IMR-90 (cell line): ENCODE data around the gene ZNF534. TPM values are rescaled to one million over a fixed set of nuclear protein-coding genes. Genes with fewer than 3 reads are reported as not detected.

ENCODE experiments used
- ATAC-seq: fragments of 200-7000 bp; cut with Tn5 transposase; 2 replicates; pipeline ENCODE4 v1.9.1; 2020; ENCODE audit warnings: low read depth, mild to moderate bottlenecking, moderate library complexity
- BruUV-seq: library from RNA; stranded (reverse); fragments of 400-500 nt; replicated peaks from 2 replicates; lab custom pipeline; 2021; lab: Mats Ljungman, UMichigan
- CTCF ChIA-PET: fragments of 300-600 bp; formaldehyde crosslinking; extraction: SDS; loops from one replicate; lab custom pipeline; 2021; ENCODE audit warnings: antibody characterized with exemption; lab: Yijun Ruan, JAX
- POLR2A ChIA-PET: fragments of 300-600 bp; sonication (Branson Sonifier 250); formaldehyde crosslinking; loops from one replicate; lab custom pipeline; 2022; ENCODE audit warnings: antibody characterized with exemption; ENCODE audit not compliant: unreplicated experiment; lab: Charles Lee
- DNase-seq: peaks from one replicate; pipeline ENCODE4 v3.0.0; 2013
- H2AFZ ChIP-seq: replicated peaks from 2 replicates; pipeline ENCODE3; 2013; ENCODE audit warnings: low read length, mild to moderate bottlenecking; ENCODE audit not compliant: poor library complexity
- H2AK5ac ChIP-seq: 2 replicates; pipeline ENCODE4 v1.6.1; 2013; ENCODE audit warnings: low read depth, low read length, inconsistent platforms
- H2AK9ac ChIP-seq: replicated peaks from 2 replicates; pipeline ENCODE3; 2013; ENCODE audit warnings: mild to moderate bottlenecking, low read depth, low read length, moderate library complexity; ENCODE audit not compliant: poor library complexity
- H2BK120ac ChIP-seq: 2 replicates; pipeline ENCODE4 v1.6.1; 2013; ENCODE audit warnings: low read depth, low read length, inconsistent platforms
- H2BK15ac ChIP-seq: 3 replicates; pipeline ENCODE4 v1.6.1; 2013; ENCODE audit warnings: low read depth, low read length, inconsistent platforms
- H2BK20ac ChIP-seq: 2 replicates; pipeline ENCODE4 v1.6.1; 2013; ENCODE audit warnings: low read depth, mild to moderate bottlenecking, inconsistent platforms, low read length, moderate library complexity
- H2BK5ac ChIP-seq: 2 replicates; pipeline ENCODE4 v1.6.1; 2013; ENCODE audit warnings: mild to moderate bottlenecking, low read depth, low read length, inconsistent platforms; ENCODE audit not compliant: poor library complexity, severe bottlenecking
- H3K14ac ChIP-seq: replicated peaks from 2 replicates; pipeline ENCODE4 v1.6.1; 2013; ENCODE audit warnings: low read depth, low read length, inconsistent platforms
- H3K18ac ChIP-seq: 2 replicates; pipeline ENCODE4 v1.6.1; 2013; ENCODE audit warnings: low read depth, low read length, control low read depth
- H3K23ac ChIP-seq: 2 replicates; pipeline ENCODE4 v1.6.1; 2013; ENCODE audit warnings: low read depth, low read length, inconsistent platforms
- H3K27ac ChIP-seq: 2 replicates; pipeline ENCODE4 v1.5.1; 2013; ENCODE audit warnings: mild to moderate bottlenecking, control low read depth, low read length; ENCODE audit not compliant: insufficient read depth
- H3K27me3 ChIP-seq: 2 replicates; pipeline ENCODE4 v1.6.1; 2013; ENCODE audit warnings: low read length; ENCODE audit not compliant: control insufficient read depth, insufficient read depth
- H3K36me3 ChIP-seq: 2 replicates; pipeline ENCODE4 v1.6.1; 2013; ENCODE audit warnings: low read length, mixed read lengths; ENCODE audit not compliant: control insufficient read depth, insufficient read depth
- H3K4ac ChIP-seq: 2 replicates; pipeline ENCODE4 v1.6.1; 2013; ENCODE audit warnings: low read depth, low read length, inconsistent platforms
- H3K4me1 ChIP-seq: 2 replicates; pipeline ENCODE4 v1.6.1; 2013; ENCODE audit warnings: low read length, mixed read lengths; ENCODE audit not compliant: control insufficient read depth, insufficient read depth
- H3K4me2 ChIP-seq: 2 replicates; pipeline ENCODE4 v1.6.1; 2013; ENCODE audit warnings: low read depth, mild to moderate bottlenecking, control low read depth, low read length, moderate library complexity
- H3K4me3 ChIP-seq: 2 replicates; pipeline ENCODE4 v1.5.1; 2013; ENCODE audit warnings: low read depth, mild to moderate bottlenecking, control low read depth, low read length, moderate library complexity; ENCODE audit not compliant: insufficient read depth
- H3K56ac ChIP-seq: 2 replicates; pipeline ENCODE4 v1.6.1; 2013; ENCODE audit warnings: low read length, inconsistent platforms; ENCODE audit not compliant: insufficient read depth; ENCODE audit errors: extremely low read depth
- H3K79me1 ChIP-seq, 2 experiments: 2 replicates each; pipeline ENCODE4 v1.6.1; 2013; ENCODE audit warnings: low read length in 2 of 2, inconsistent platforms in 1 of 2, low read depth in 1 of 2
- H3K9ac ChIP-seq: 2 replicates; pipeline ENCODE4 v1.6.1; 2013; ENCODE audit warnings: low read depth, low read length, control low read depth
- H3K9me1 ChIP-seq: 2 replicates; pipeline ENCODE4 v1.6.1; 2013; ENCODE audit warnings: low read length, inconsistent platforms; ENCODE audit not compliant: insufficient read depth
- H3K9me3 ChIP-seq: 2 replicates; pipeline ENCODE4 v1.6.1; 2013; ENCODE audit warnings: low read length; ENCODE audit not compliant: control insufficient read depth, insufficient read depth
- H4K20me1 ChIP-seq: 2 replicates; pipeline ENCODE4 v1.6.1; 2013; ENCODE audit warnings: low read length, inconsistent platforms; ENCODE audit not compliant: insufficient read depth
- H4K5ac ChIP-seq: 2 replicates; pipeline ENCODE4 v1.6.1; 2013; ENCODE audit warnings: mild to moderate bottlenecking, low read depth, low read length, control low read depth
- H4K8ac ChIP-seq, 2 experiments: 2 replicates each; pipeline ENCODE4 v1.6.1; 2013; ENCODE audit warnings: low read depth in 2 of 2, low read length in 2 of 2, control low read depth in 1 of 2, inconsistent platforms in 1 of 2
- H4K91ac ChIP-seq: 2 replicates; pipeline ENCODE4 v1.6.1; 2013; ENCODE audit warnings: low read depth, low read length, inconsistent platforms; ENCODE audit not compliant: insufficient read depth
- CEBPB ChIP-seq: IDR thresholded peaks from 2 replicates; pipeline ENCODE4 v1.6.1; 2012; ENCODE audit warnings: low read depth, low read length, improper control_type of control experiment
- MAFK ChIP-seq: IDR thresholded peaks from 2 replicates; pipeline ENCODE4 v1.6.1; 2012; ENCODE audit warnings: low read depth, low read length, improper control_type of control experiment
- MAZ ChIP-seq: IDR thresholded peaks from 2 replicates; pipeline ENCODE4 v1.6.1; 2012; ENCODE audit warnings: low read depth, mild to moderate bottlenecking, low read length, improper control_type of control experiment, moderate library complexity, borderline replicate concordance
- POLR2A ChIP-seq: IDR thresholded peaks from 2 replicates; pipeline ENCODE4 v1.6.1; 2012; ENCODE audit warnings: mild to moderate bottlenecking, low read depth, low read length
- USF2 ChIP-seq: fragments of 150-350 bp; IDR thresholded peaks from 2 replicates; pipeline ENCODE4 v1.6.1; 2017; ENCODE audit warnings: mild to moderate bottlenecking, antibody characterized with exemption, low read length, low read depth
- WGBS, 2 experiments: methylation state at CpG; one replicate each; pipeline versions ENCODE4 v1.1.5 to v1.1.7; 2013; ENCODE audit warnings: missing lambda C conversion rate in 2 of 2; ENCODE audit not compliant: insufficient read length in 1 of 2; ENCODE audit errors: extremely low coverage in 2 of 2; 5-methylcytosine and 5-hydroxymethylcytosine counted together
- dilution Hi-C: fragments of 300-500 bp; cut with HindIII; formaldehyde crosslinking; loops from one replicate; pipeline ENCODE4 v1.14.3; 2018; ENCODE audit warnings: low sequenced_read_pairs; ENCODE audit not compliant: unreplicated experiment
- in situ Hi-C: fragments of 300-500 bp; cut with MboI; formaldehyde crosslinking; loops from 3 replicates; pipeline ENCODE4 v1.14.3; 2019; ENCODE audit warnings: low sequenced_read_pairs, inconsistent platforms, mixed read lengths
- intact Hi-C: fragments of 100-400 bp; cut with micrococcal nuclease; formaldehyde crosslinking; loops from 2 replicates; pipeline ENCODE4 v1.10.0; 2022
- polyA plus RNA-seq, 3 experiments: library from polyadenylated mRNA; depleted of rRNA; stranded (reverse); fragments of >200 nt; gene quantifications; 2 replicates each; pipeline ENCODE4 v1.2.3, GENCODE V29; 2012; ENCODE audit warnings: low replicate concordance in 1 of 3
- total RNA-seq: library from RNA; depleted of rRNA; stranded (reverse); fragments of >200 nt; gene quantifications from 2 replicates; pipeline ENCODE4 v1.2.3, GENCODE V29; 2012

The ZNF534 gene
- total and polyA plus RNA-seq, 2 of the 4 experiments (the other 2 are of a cell fraction) = not detected

- Histone ChIP-seq H3K27ac (peak within 1 kb of the TSS; percentile 83), H3K9ac (peak within 1 kb of the TSS; percentile 92), H3K9me1 (no peaks in the 10 kb centered on the region), H2BK120ac (peak within 1 kb of the TSS; percentile 24), H4K5ac (peak within 1 kb of the TSS; percentile 99), H3K4me1 (no peaks in the 10 kb centered on the region), H2AFZ (peak within 1 kb of the TSS; percentile 94), H3K56ac (peak within 1 kb of the TSS; percentile 79), H3K36me3 (peaks cover 34% of the 10 kb centered on the region), H2BK20ac (no peak within 1 kb of the TSS), H3K4me3 (peak within 1 kb of the TSS; percentile 86), H2AK5ac (peak within 1 kb of the TSS; percentile 57), H4K91ac (peak within 1 kb of the TSS; percentile 64), H3K23ac (peak within 1 kb of the TSS; percentile 64; the same call in 1 of the 2 replicates), H3K79me1 (peaks cover 23 to 26% of the 10 kb centered on the region in 2 experiments), H3K27me3 (no peaks in the 10 kb centered on the region), H3K4ac (peak within 1 kb of the TSS; percentile 83), H3K9me3 (peaks cover 23% of the 10 kb centered on the region), H2BK15ac (no peak within 1 kb of the TSS), H3K4me2 (peak within 1 kb of the TSS; percentile 99), H3K18ac (peak within 1 kb of the TSS; percentile 80), H3K14ac (peak within 1 kb of the TSS; percentile 88), H2BK5ac (peak within 1 kb of the TSS; percentile 83), H4K8ac (peak within 1 kb of the TSS; percentile 97), H4K20me1 (no peaks in the 10 kb centered on the region), H2AK9ac (peak within 1 kb of the TSS; percentile 94)
- ChIA-PET CTCF (no interaction called here), POLR2A (interaction anchor here (0.6 to 0.8 kb wide), 2 partner anchors 28 to 169 kb away, joined by 3 to 4 read pairs; partner anchors contain the start of gene ZNF880)
- BruUV-seq = TSS peak; percentile 53
- ATAC-seq (peak; percentile 100), DNase-seq (peak; percentile 92)
- in situ Hi-C loops (no loop called here), intact Hi-C loops (loop anchor here (5.0 kb wide), 2 partner anchors 130 to 350 kb away; partner anchors contain the start of gene ZNF808), dilution Hi-C loops (no loop called here)
- WGBS, 2 experiments = 0% methylated on average over 4 of the region's 36 CpGs; no CpG with 5 or more reads in 1 of the 2 experiments
- no peak for TF ChIP-seq USF2
- TF ChIP-seq MAZ = peak; percentile 91
- no peak for TF ChIP-seq MAFK
- peak; percentile 80 for TF ChIP-seq POLR2A
- TF ChIP-seq CEBPB = peak; percentile 35; the same call in 1 of the 2 replicates
Observed at GRCh38 chr19:52397310-52398080, 31.5 kb upstream of the ZNF534 start, which contains the start of gene ZNF528. TSS of gene ZNF528 (plus strand) at chr19:52397849. CDS start at chr19:52402014, 4,165 bp downstream.
